ENCODE results near the gene CLRN1.
"Not testable (repeated sequence)": the region's sequence is repeated elsewhere in the genome, so short reads cannot be mapped to it uniquely, and the experiment has no call there.

CLRN1 gene

GRCh38 chr3:150972366-150973071 lies at the start of gene CLRN1:
TSS of gene CLRN1 (minus strand) at chr3:150972727. CDS start at chr3:150972708, 19 bp downstream.
- DNase-seq (ENCODE audit: low read depth): no peak

GRCh38 chr3:151016478-151016795 lies 43.9 kb upstream of the CLRN1 start:
- DNase-seq (ENCODE audit: low read depth): no peak

- DNase-seq (ENCODE audit: low read depth): no peak
Observed at GRCh38 chr3:151015767-151016477, 43.4 kb upstream of the CLRN1 start.

- DNase-seq (ENCODE audit: low read depth): no peak
Observed at GRCh38 chr3:151015181-151015580, 42.7 kb upstream of the CLRN1 start.

- no peak for DNase-seq (ENCODE audit: low read depth)
Observed at GRCh38 chr3:151014501-151015018, 42.0 kb upstream of the CLRN1 start.

- DNase-seq (ENCODE audit: low read depth): no peak
Observed at GRCh38 chr3:151012753-151013152, 40.2 kb upstream of the CLRN1 start.

DNA sequence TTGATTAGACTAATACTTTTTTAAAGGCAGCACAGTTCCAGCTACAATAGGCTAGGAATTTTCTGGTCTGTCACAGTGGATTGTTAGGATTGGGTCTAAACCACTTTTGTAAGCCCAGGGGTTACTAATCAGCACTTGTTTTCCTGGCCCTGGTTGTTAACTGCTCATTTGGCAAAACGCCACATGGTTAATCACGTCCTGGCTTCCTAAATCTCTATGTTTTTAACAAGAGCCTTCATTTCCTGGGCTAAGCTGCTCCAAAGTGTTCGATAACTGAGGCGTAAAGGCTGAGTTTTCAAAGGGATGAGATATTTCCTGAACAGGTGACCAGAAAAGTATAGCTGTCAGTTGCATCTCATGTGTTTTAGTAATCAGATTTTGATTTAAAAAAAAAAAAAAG lies 38.9 kb upstream of the CLRN1 start:
- DNase-seq (ENCODE audit: low read depth): no peak

DNA sequence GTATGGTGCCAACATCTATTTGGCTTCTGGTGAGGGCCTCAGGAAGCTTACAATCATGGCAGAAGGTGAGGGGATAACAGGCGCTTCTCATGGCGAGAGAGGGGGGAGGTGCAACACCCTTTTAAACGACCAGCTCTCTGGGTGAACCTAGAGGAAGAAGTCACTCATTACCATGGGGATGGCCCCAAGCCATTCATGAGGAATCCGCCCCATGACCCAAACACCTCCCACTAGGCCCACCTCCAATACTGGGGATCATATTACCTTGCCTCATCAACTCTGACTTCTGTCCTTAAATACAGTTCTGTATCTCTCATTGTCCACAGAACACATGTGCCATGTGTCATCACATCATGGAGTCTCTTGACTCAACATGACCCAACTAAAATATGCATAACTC lies 37.5 kb upstream of the CLRN1 start:
- DNase-seq (ENCODE audit: low read depth): no peak

DNA sequence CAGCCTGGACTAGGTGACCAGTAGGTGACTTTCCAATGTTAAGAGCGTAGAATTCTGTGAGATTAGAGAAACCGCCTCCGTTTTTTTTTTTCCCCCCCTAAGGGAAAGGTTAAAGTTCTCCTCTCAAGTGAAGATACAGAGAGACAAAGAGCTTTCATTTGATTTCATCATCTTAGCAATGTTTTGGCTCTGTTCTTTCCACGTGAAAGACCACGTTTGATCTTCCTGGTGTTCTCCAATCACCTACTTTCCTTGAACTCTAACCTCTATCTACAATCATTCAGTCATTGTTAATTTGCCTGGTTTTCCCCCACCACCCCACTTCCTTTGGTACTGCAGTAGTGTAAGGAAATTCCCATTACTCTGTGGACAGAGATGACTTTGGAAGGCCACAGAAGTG lies 36.9 kb upstream of the CLRN1 start:
- DNase-seq (ENCODE audit: low read depth): no peak

DNA sequence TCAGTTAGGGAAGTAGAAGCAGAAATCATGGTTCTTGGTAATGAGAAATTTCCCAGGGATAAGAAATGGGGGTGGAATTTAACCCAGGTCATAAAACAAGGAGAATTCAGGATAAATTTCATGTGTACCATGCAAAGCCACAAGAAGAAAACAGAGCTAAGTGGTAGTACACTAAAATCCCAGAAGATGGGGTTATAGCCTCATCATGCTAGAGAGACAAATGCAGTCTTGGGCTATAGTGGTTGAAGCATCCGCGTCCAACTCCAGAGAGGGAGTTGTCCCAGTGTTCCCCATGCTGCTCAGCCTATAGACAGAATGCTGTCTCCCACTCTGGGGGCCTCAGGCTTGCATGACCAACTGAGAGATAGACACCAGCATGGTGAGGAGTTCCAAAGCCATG lies 36.2 kb upstream of the CLRN1 start:
- no peak for DNase-seq (ENCODE audit: low read depth)

GRCh38 chr3:151003768-151004134 lies 31.2 kb upstream of the CLRN1 start:
- DNase-seq (ENCODE audit: low read depth): no peak

GRCh38 chr3:151003029-151003767 lies 30.7 kb upstream of the CLRN1 start:
- DNase-seq (ENCODE audit: low read depth): no peak

- no peak for DNase-seq (ENCODE audit: low read depth)
Observed at GRCh38 chr3:151002003-151002981, 29.8 kb upstream of the CLRN1 start.

- DNase-seq (ENCODE audit: low read depth): no peak
Observed at GRCh38 chr3:150998996-150999395, 26.5 kb upstream of the CLRN1 start.

- no peak for DNase-seq (ENCODE audit: low read depth)
Observed at GRCh38 chr3:150996731-150997130, 24.2 kb upstream of the CLRN1 start.

GRCh38 chr3:150995510-150995909 lies 23.0 kb upstream of the CLRN1 start:
- no peak for DNase-seq (ENCODE audit: low read depth)

GRCh38 chr3:150989208-150989607 lies 16.7 kb upstream of the CLRN1 start:
- no peak for DNase-seq (ENCODE audit: low read depth)

GRCh38 chr3:150988395-150988794 lies 15.9 kb upstream of the CLRN1 start:
- DNase-seq (ENCODE audit: low read depth): not testable (repeated sequence)

- no peak for DNase-seq (ENCODE audit: low read depth)
Observed at GRCh38 chr3:150985711-150986110, 13.2 kb upstream of the CLRN1 start.

GRCh38 chr3:150984066-150984465 lies 11.5 kb upstream of the CLRN1 start:
- DNase-seq (ENCODE audit: low read depth): no peak

DNA sequence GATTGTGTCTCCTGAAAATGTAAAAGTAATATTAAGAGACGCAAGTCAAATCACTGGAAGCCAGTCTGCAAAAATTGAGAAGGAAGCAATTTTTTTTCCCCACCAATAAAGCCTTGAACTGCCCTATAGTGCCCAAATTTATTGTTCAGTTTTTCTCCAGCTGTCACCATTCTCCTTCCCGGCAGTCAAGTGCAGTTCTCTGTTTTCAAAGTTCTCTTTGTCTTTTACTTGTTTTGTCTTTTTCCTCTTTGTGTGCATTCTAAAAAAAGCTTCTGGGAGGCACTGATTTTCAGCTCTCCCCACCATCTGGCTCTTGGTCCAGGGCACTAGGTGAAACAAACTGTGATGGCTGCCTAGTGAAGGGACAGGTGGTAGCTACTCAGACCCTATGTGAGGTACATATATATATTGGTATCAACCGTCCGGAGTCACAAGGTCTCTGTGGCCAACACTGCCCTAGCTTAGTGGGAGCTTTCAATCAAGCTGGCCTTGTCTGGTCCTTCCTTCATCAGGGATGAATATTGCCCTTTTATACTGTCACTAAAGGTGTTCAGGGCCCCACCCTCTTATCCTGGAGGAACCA lies 6.1 kb upstream of the CLRN1 start:
- no peak for DNase-seq (ENCODE audit: low read depth)
